ENCODE measurements around the gene SEZ6L2.
"Not testable (repeated sequence)": the region's sequence is repeated elsewhere in the genome, so short reads cannot be mapped to it uniquely, and the experiment has no call there.

The SEZ6L2 gene

DNA sequence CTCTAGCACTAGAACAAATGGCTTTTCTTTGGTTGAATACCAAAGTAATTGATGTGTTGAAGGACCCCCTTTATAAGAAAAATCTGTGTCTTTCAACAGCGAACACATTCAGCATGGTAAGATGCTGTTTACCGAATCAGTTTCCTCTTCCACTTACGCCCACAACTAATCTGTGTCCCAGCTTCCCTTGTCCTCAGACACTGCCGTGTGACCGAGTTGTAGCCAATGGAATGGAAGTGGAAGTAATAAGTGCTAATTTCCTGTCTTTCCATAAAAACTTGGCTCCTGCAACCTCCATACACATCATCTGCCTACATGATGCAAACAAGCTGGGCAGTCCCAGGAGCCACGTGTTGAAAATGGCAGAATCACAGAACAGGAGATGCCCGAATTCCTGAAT, 46.7 kb downstream of the SEZ6L2 start:
- no peak for DNase-seq (ENCODE audit: low spot score)

DNA sequence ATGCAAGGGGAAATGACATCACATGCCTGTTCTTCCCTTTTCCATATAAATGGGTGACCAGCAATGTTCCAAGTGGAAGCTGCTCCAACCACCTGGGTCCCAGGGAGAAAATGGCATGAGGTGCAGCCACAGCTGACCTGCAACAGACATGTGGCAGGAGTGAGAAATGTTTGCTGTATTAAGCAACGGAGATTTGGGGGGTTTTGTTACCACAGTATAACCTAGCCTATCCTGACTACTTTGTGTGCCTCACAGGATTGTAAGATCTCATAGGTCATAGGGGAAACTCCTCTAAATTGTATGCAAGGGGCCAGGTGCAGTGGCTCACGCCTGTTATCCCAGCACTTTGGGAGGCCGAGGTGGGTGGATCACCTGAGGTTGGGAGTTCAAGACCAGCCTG, 48.4 kb downstream of the SEZ6L2 start:
- DNase-seq (ENCODE audit: low spot score) = no peak

DNA sequence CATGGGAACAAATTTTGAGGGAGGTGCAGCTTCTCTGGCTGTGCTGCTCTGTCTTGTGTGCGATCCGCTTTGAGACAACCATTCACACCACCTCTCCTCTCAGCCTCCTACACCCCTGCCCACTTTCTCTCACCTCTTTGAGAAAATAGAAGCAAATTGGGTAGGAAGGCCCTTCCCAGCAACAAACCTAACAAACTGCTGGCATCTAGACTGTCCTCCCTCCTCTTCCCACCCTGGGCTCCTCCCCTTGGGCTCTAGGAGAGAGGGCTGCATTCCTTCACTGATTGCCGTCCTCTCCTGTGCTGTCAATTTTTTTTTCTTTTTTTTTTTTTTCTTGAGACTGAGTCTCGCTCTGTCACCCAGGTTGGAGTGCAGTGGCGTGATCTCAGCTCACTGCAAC, 49.8 kb downstream of the SEZ6L2 start:
- DNase-seq (ENCODE audit: low spot score) = no peak

DNA sequence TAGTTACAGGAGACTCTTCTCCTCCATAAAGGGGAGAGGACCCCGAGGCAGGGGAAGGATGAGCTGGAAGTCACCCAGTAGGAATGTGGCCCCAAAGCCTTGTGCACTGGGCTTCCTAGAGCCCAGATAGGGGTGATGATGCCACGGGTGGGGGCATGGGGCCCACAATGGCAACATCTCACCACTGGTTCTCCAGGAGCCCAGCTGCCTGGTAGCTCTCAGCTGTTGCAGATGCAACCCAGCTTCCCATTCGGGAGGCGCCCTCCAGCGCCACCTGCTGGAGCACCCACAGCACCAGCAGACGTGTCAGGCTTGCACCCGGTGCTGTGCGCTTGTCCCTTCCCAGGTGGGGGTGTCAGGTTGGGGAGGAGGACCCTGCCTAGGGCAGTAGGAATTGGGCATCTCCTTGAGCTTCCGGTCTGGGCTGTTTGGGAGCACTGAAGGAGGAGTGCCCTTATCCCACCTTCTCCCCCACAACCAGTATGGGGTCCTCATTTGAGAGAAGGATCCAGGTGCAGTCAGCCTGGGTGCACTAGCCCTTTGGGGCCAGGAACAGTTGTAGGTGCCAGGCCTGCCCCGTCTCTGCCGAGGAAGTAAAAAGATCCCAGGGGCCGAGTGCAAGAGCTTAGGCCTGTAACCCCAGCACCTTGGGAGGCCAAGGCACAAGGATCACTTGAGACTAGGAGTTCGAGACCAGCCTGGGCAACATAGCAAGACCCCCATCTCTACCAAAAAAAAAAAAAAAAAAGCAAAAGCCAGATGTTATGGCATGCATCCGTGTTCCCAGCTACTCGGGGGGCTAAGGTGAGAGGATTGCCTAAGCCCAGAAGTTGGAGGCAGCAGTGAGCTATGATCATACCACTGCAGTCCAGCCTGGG, 50.7 kb downstream of the SEZ6L2 start:
- DNase-seq (ENCODE audit: low spot score) = peak; percentile 75

DNA sequence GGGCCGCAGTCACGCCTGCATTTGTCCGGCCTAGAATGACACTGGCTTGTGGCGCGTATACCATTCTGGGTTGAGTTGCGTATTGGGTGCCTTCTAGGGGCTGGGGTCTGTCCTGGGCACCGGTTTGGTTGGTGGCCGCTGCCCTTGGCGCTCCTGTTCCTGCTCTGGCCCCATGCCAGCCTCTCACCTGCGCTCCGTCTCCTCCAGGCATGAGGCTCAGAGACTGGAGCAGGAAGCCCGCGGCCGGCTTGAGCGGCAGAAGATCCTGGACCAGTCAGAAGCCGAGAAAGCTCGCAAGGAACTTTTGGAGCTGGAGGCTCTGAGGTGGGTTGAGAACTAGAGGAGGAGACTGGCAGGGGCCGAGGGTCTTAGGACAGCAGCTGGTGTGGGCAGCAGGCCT, 53.7 kb downstream of the SEZ6L2 start:
- no peak for DNase-seq (ENCODE audit: low spot score)

DNA sequence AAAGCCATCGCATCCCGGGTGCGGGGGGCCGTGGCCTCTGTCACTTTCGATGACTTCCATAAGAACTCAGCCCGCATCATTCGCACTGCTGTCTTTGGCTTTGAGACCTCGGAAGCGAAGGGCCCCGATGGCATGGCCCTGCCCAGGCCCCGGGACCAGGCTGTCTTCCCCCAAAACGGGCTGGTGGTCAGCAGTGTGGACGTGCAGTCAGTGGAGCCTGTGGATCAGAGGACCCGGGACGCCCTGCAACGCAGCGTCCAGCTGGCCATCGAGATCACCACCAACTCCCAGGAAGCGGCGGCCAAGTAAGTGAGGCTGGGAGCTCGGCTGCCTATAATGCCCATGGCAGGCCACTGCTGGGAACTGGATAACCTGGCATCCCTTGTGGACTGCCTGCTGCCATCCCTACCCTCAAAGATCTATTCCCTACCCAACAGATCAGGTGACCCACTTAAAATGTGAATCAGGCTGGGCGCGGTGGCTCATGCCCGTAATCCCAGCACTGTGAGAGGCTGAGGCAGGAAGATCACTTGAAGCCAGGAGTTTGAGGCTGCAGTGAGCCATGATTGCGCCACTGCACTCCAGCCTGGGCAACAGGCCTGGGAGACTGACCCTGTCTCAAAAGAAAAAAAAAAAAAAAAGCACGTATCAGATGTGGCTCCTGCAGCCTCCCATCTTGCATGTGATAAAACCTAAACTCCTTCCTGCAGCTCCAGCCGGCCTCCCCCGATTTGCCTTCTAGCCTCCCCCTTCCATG, 54.6 kb downstream of the SEZ6L2 start:
- DNase-seq (ENCODE audit: low spot score) = no peak

DNA sequence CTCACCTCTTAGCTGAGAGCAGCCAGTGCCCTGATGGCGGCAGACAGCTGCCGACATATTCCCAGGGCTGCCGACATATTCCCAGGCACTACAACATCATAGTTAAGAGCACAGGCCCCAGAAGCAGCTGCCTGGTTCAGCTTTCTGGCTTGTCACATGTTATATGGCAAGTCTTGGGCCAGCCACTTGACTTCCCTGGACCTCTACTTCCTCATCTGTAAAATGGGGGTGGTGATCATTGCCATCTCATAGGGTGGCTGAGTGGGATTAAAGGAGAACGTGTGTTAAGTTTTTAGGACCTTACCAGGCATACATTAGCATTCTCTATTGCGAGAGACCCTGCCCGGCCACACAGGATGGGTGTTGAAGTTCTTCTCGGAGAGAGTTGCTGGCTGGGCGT, 55.4 kb downstream of the SEZ6L2 start:
- no peak for DNase-seq (ENCODE audit: low spot score)

DNA sequence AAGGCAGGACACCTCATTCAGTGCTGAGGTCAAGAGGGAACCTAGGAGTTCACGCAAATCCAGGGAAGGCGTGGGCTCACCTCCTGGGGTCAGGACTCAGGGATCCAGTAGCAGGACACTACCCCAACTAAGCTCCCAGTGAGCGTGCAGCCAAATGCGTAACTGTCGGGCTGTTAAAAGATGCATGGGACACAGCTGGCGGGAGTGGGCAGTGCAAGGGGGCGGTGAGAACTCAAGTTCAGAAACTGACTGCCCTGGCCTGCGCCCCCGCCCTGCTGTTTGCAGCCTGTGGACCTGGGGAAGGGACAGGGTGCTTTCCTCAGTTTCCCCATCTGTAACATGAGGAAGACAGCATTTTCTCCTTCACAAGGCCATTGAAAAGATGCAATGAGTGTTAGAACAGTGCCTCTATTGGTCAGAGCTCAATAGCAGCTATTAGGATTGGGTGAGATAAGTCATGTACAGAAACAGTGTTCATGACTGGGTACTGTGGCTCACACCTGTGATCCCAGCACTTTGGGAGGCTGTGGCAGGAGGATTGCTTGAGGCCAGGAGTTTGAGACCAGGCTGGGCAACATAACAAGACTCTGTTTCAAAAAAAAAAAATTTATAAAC, 56.5 kb downstream of the SEZ6L2 start:
- DNase-seq (ENCODE audit: low spot score) = no peak

DNA sequence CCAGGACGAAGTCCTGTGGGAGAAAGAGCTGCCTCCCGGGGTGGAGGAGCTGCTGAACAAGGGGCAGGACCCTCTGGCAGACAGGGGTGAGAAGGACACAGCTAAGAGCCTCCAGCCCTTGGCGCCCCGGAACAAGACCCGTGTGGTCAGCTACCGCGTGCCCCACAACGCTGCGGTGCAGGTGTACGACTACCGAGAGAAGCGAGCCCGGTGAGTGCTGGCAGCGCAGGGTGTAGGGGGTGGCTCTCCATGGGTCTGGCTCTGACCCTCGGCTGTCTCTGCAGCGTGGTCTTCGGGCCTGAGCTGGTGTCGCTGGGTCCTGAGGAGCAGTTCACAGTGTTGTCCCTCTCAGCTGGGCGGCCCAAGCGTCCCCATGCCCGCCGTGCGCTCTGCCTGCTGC, 57.7 kb downstream of the SEZ6L2 start:
- DNase-seq (ENCODE audit: low spot score) = no peak

DNA sequence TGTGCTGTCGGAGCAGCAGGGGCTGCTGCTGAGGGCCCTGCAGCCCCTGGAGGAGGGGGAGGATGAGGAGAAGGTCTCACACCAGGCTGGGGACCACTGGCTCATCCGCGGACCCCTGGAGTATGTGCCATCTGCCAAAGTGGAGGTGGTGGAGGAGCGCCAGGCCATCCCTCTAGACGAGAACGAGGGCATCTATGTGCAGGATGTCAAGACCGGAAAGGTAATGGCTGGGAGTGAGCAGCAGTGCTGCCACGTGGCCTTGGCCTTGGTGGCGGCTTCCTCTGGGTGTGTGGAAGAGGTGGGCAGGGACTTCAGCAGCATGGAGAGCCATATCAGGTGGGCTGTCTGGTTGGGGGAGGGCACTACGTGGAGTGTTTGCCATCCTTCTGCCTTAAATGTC, 59.1 kb downstream of the SEZ6L2 start:
- DNase-seq (ENCODE audit: low spot score) = no peak

DNA sequence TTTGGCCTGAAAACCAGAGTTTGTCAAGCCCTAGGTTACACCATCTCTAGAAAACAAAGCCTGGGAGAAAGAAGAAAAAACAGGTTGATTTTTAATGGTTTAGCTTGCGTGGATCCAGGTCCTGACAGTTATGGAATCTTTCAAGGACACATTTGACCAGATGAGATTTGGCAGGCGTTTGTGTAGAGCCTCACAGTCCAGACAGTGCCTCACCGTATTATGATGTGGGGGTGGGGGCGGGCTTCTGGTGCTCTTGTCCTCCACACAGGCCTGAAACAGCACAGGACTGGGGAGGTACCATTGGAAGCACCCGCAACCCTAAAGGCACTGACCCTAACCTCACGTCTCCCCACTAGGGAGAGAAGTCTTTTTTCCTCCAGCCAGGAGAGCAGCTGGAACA, 59.5 kb downstream of the SEZ6L2 start:
- no peak for DNase-seq (ENCODE audit: low spot score)

DNA sequence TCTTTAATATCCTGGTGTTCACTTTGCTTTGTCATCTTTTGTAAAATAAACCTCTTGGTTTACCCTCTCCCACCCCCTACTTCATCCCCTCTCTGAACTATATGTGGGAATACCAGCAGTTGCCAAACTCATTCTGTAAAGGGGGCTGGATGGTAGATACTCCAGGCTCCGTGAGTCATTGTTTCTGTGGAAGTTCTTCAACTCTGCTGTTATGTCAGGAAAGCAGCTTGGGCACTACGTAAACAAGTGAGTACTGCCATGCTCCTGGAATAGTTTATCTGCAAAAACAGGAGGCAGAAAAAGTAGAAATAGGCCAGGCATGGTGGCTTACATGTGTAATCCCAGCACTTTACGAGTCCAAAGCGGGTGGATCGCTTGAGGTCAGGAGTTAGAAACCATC, 61.5 kb downstream of the SEZ6L2 start:
- no peak for DNase-seq (ENCODE audit: low spot score)

DNA sequence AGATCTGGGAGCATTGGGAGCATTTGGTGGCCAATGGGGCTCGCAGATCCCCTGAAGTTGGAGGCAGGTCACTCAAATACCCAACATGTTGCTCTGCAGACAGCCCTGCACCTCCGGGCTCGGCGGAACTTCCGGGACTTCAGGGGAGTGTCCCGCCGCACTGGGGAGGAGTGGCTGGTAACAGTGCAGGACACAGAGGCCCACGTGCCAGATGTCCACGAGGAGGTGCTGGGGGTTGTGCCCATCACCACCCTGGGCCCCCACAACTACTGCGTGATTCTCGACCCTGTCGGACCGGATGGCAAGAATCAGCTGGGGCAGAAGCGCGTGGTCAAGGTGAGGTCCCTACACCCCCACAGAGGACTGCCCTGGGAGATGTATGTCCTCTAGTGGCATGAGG, 62.7 kb downstream of the SEZ6L2 start:
- no peak for DNase-seq (ENCODE audit: low spot score)

DNA sequence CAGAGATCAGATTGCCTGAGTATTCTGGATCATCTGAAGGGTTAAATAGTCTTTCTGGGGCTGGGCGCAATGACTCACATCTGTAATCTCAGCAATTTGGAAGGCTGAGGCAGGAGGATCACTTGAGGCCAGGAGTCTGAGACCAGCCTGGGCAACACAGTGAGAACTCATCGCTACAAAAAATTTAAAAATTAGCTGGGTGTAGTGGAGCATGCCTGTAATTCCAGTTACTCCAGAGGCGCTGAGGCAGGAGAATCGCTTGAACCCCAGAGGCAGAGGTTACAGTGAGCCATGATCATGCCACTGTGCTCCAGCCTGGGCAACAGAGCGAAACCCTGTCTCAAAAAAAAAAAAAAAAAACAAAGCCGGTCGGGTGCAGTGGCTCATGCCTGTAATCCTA, 63.4 kb downstream of the SEZ6L2 start:
- no peak for DNase-seq (ENCODE audit: low spot score)

DNA sequence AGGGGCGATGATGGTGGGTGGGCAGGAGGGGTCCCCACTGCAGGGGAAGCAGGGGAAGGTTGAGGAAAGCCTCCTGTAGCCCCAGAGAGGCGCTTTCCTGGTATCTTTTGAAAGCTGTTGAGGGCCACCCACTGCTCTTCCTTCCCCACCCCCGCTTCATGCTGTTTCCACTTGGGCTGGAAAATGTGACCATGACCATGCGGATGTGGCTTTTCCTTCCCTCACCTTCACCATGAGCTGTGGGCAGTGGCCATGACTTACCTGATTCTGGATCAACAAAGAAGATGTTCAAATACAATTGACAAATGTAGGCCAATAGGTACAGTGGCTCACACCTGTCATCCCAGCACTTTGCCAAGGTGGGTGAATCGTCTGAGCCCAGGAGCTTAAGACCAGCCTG, 65.3 kb downstream of the SEZ6L2 start:
- no peak for DNase-seq (ENCODE audit: low spot score)

DNA sequence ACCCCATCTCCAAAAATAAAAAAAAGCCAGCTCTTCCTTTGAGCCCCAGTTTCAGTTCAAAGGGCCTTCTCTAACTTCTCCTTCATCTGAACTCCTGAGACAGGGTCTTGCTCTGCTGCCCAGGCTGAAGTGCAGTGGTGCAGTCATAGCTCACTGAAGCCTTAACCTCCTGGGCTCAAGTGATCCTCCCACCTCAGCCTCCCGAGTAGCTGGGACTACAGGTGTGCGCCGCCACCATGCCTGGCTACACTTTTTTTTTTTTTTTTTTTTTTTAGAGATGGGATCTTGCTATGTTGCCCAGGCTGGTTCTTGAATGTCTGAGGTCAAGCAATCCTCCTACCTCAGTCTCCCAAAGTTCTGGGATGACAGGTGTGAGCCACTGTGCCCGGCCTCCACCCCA, 66.1 kb downstream of the SEZ6L2 start:
- DNase-seq (ENCODE audit: low spot score) = not testable (repeated sequence)

DNA sequence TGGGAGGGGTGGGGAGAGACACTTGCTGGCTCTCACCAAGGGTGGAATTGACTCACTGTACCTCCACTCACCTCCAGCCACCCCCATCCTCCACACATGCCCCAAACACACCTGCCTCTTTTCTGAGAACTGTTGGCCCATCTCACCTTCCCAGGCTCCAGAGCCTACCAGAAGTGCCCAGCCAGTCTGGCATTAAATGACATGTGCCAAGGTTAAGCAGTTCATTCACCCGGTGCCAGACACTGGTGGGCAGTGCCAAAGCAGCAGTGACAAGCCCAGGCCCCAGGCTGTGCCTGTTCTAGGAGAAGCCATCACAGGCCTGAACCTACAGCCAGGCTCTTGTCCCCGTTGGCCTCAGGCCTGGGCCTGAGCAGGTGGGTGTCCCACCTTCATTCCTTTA, 67.9 kb downstream of the SEZ6L2 start:
- DNase-seq (ENCODE audit: low spot score) = no peak

DNA sequence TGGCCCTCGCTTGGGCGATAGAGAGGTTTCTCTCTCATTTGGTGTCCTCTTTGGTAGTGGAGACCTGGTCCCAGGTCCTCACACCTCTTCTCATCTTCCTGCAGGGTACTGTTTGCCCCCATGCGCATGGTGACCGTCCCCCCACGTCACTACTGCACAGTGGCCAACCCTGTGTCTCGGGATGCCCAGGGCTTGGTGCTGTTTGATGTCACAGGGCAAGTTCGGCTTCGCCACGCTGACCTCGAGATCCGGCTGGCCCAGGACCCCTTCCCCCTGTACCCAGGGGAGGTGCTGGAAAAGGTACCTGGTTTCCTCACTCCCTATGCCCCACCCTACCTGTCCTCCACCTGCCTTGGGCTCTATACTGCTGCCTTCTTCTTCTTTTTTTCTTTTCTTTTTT, 68.6 kb downstream of the SEZ6L2 start:
- DNase-seq (ENCODE audit: low spot score) = no peak

DNA sequence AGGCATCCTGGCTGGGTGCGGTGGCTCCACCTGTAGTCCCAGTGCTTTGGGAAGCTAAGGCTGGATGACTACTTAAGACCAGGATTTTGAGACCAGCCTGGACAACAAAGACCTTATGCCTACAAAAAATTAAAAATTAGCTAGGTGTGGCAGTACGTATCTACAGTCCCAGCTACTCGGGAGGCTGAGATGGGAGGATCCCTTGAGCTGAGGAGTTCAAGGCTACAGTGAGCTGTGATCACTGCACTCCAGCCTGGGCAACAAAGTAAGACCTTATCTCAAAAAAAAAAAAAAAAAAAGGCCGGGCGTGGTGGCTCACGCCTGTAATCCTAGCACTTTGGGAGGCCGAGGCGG, 73.0 kb downstream of the SEZ6L2 start:
- no peak for DNase-seq (ENCODE audit: low spot score)

DNA sequence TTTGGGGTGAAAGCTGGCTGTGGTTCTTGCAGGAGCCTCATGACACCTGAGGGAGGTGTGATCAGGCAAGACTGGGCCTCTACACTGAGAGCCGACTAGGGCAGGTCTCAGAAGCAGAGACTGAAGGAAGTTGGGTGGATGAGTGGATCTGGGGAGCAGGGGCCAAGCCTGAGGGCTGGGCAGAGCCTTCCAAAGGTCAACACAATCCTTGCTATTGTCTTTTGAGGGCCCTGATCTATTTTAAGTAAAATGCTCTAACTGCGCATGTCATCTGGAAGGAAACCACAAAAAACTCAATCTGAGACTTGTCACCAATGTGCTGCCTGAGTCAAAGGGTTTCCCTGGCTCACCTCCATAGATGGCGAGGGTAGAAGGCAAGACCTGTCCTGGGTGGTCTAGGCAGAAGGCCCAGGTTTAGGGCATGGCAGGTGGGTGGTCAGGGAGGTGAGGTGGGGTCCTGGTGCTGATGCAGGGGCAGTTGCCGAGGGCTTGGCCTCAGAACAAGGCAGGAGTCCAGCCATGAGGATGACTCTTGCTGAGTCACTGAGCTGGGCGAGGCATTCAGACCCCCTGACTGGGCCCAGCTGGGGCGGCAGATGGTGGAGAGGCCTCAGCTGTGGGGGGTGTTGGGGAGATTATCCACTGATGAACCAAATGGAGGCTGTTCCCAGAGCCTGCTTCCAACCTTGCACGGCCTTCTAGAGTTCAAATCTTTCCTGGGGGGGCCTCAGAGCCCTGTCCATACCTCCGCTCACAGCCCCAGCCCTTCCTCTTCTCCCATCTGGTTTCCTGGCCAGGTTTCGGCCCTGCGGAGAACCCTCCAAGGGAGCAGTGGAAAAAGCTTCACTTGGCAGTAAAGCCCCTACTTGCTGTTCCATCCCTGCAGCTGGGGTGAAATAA, 74.0 kb downstream of the SEZ6L2 start:
- no peak for DNase-seq (ENCODE audit: low spot score)

DNA sequence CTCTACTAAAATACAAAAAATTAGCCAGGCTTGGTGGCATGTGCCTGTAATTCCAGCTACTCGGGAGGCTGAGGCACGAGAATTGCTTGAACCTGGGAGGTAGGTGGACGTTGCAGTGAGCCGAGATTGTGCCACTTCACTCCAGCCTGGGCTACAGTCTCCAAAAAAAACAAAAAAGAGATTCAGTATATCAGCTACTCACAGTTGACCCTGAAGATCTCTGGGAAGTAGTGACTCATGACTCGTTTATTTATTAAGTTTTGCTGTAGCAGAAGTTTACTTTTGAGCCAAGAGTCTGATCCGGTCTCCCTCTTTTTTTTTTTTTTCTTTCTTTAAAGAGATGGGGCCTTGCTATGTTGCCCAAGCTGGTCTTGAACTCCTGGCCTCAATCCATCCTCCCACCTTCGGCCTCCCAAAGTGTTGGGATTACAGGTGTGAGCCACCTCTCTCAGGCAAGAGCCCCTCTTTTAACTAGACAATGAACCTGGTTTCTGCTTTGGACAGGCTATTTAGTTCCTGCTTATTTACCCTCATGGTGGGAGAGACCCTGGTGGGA, 74.7 kb downstream of the SEZ6L2 start:
- no peak for DNase-seq (ENCODE audit: low spot score)

DNA sequence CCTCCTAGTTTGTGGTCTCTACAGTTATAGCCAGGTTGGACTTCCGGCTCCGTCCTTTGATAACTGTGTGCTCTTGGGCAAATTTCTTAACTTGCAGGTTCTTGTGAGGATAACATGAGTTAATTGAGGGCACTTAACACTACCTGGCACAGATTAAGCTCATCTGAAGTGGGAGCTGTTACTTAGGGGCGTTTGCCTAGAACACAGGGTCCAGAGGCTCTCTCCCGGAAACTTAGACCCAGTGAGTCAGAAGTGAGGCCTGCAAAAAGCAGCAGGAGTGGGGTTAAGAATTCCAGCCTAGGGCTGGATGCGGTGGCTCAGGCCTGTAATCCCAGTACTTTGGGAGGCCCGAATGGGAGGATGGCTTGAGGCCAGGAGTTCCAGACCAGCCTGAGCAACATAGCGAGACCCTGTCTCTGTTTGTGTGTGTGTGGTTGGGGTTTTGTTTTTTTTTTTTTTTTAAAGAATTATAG, 77.7 kb downstream of the SEZ6L2 start:
- DNase-seq (ENCODE audit: low spot score) = no peak

Measured in hematopoietic multipotent progenitor cell treated with erythropoietin and hydrocortisone succinate and interleukin-3 and kit ligand, for 15 days (in vitro differentiated cells).